Nephron (organoid): ENCODE results near the gene CECR2.

Experiments used
- H3K27ac Mint-ChIP-seq, 3 experiments: 2 replicates each; pipeline ENCODE4 v1.8.0; 2020; ENCODE audit warnings: mixed read lengths in 3 of 3, mild to moderate bottlenecking in 2 of 3, moderate library complexity in 1 of 3
- H3K27me3 Mint-ChIP-seq: 2 replicates; pipeline ENCODE4 v1.8.0; 2021; ENCODE audit warnings: low read depth, mild to moderate bottlenecking, moderate library complexity, mixed read lengths
- H3K36me3 Mint-ChIP-seq: 2 replicates; pipeline ENCODE4 v1.8.0; 2020; ENCODE audit warnings: low read depth, mixed read lengths
- H3K4me1 Mint-ChIP-seq: 2 replicates; pipeline ENCODE4 v1.8.0; 2020; ENCODE audit warnings: mixed read lengths
- H3K4me3 Mint-ChIP-seq, 3 experiments: 2 replicates each; pipeline ENCODE4 v1.8.0; 2020; ENCODE audit warnings: mild to moderate bottlenecking in 3 of 3, mixed read lengths in 3 of 3, moderate library complexity in 2 of 3
- H3K9me3 Mint-ChIP-seq: 2 replicates; pipeline ENCODE4 v1.8.0; 2020; ENCODE audit warnings: mixed read lengths
- CTCF ChIP-seq, 3 experiments: fragments of 200-600 bp; sonication (generic); IDR thresholded peaks; one replicate each; pipeline ENCODE4 v1.5.0; 2021; ENCODE audit warnings: antibody characterized with exemption in 3 of 3; ENCODE audit not compliant: unreplicated experiment in 3 of 3

CECR2 gene

DNA sequence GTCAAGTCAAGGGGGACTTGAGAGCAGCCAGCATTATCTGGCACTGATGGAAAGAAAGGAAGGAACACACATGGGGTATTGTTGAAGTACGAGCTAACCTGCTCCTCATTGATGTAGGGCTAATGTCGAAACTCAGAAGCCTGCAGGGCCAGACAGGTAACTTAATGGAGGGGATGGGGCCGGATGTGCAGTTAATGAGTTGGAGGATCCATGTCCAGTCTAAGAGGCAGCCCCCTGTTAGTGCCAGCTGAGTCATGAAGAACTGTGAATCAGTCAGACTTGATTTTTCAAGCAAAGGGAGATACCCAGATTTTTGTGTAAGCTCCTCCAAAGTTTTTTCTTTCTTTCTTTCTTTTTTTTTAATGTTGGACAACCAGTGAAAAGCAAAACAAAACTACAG, 65.6 kb downstream of the CECR2 start:
- Mint-ChIP-seq H3K4me3 (peak overlapping the region in 1 of 3 experiments; percentile 1), H3K36me3 (no peaks in the 10 kb centered on the region), H3K27me3 (no peaks in the 10 kb centered on the region), H3K27ac (peak overlapping the region; percentile 61 to 69 (median 65)), H3K9me3 (no peaks in the 10 kb centered on the region), H3K4me1 (peaks cover 58% of the 10 kb centered on the region)
- TF ChIP-seq CTCF (IDR thresholded peaks at IDR 0.05; ENCODE audit: unreplicated experiment in 3 of 3), result no peak

- Mint-ChIP-seq H3K36me3 (no peaks in the 10 kb centered on the region), H3K9me3 (no peaks in the 10 kb centered on the region), H3K4me3 (peak overlapping the region in 1 of 3 experiments; percentile 1), H3K27ac (peak overlapping the region; percentile 61 to 69 (median 65)), H3K4me1 (peaks cover 56% of the 10 kb centered on the region), H3K27me3 (no peaks in the 10 kb centered on the region)
- no peak for TF ChIP-seq CTCF (IDR thresholded peaks at IDR 0.05; ENCODE audit: unreplicated experiment in 3 of 3)
Observed at GRCh38 chr22:17435375-17435774, 66.1 kb downstream of the CECR2 start.

DNA sequence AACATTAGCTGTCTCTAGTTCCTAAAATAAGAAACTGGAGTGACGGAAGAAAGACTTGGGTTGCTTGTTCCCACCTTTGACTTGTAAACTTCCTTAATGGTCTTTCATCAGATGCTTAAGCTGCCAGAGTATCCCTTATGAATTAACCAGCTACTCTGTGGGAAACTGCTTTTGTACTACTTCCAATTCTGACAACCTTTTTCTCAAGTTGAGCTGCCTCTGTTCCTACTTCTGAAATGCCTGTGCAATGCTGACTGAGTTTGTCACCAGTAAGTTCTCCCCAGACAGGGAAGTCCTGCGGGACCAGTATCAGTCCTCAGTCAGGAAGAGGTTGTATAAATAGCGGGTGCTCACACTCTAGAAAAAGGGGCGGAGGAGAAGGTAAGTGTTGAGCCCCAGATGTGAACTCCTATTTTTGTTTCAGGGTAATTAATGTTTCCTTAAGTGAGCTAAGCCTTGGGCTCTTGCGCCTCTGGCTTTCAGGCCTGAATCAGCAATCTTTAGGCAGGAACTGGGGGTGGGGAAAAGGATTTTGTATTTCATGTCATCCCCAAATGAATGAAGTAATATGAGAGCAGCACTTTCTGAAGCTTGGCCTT, 67.2 kb downstream of the CECR2 start:
- TF ChIP-seq CTCF (IDR thresholded peaks at IDR 0.05; ENCODE audit: unreplicated experiment in 3 of 3), result no peak
- Mint-ChIP-seq H3K9me3 (no peaks in the 10 kb centered on the region), H3K4me3 (peak overlapping the region; percentile 51 to 73 (median 61)), H3K27me3 (no peaks in the 10 kb centered on the region), H3K27ac (peak overlapping the region; percentile 82 to 97 (median 96)), H3K36me3 (no peaks in the 10 kb centered on the region), H3K4me1 (peaks cover 55% of the 10 kb centered on the region)

- Mint-ChIP-seq H3K36me3 (no peaks in the 10 kb centered on the region), H3K4me1 (peaks cover 60% of the 10 kb centered on the region), H3K9me3 (no peaks in the 10 kb centered on the region), H3K27ac (peak overlapping the region; percentile 82 to 97 (median 96)), H3K4me3 (peak overlapping the region; percentile 51 to 73 (median 61)), H3K27me3 (no peaks in the 10 kb centered on the region)
- no peak for TF ChIP-seq CTCF (IDR thresholded peaks at IDR 0.05; ENCODE audit: unreplicated experiment in 3 of 3)
Observed at GRCh38 chr22:17436981-17437412, 67.7 kb downstream of the CECR2 start.

- TF ChIP-seq CTCF (IDR thresholded peaks at IDR 0.05; ENCODE audit: unreplicated experiment in 3 of 3), result no peak
- Mint-ChIP-seq H3K36me3 (no peaks in the 10 kb centered on the region), H3K27me3 (no peaks in the 10 kb centered on the region), H3K9me3 (no peaks in the 10 kb centered on the region), H3K4me3 (no peak overlapping the region), H3K4me1 (peaks cover 63% of the 10 kb centered on the region), H3K27ac (no peak overlapping the region)
Observed at GRCh38 chr22:17438026-17438425, 68.8 kb downstream of the CECR2 start.

DNA sequence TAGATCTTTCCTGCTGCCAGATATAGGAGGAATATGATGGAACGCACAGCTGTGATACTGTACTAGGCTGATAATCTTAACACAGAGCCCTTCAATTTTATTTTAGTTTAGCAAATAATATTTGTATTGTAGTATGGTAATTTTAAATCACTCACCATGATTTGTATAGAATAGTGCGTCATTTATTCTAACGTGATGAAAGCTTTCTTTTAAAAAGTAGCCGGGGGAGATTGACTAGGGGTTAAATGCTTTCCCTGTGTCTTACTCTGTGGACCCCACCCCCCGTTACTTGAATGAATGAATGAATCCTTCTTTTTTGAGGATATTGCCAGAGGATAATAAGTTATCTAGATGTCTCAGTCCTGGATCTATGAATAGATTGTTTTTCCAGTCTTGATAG, 72.1 kb downstream of the CECR2 start:
- TF ChIP-seq CTCF (IDR thresholded peaks at IDR 0.05; ENCODE audit: unreplicated experiment in 3 of 3), result no peak
- no peak overlapping the region for H3K4me3 Mint-ChIP-seq
- no peaks in the 10 kb centered on the region for H3K36me3 Mint-ChIP-seq
- H3K4me1 Mint-ChIP-seq, result peaks cover 50% of the 10 kb centered on the region
- no peaks in the 10 kb centered on the region for H3K27me3 Mint-ChIP-seq
- H3K27ac Mint-ChIP-seq, result no peak overlapping the region
- no peaks in the 10 kb centered on the region for H3K9me3 Mint-ChIP-seq
